VCaP (cell line): ENCODE results near the gene UBN1.

ENCODE experiments used
- H3K27ac ChIP-seq: fragments of 450-650 bp; 2 replicates; pipeline ENCODE4 v1.5.1; 2017
- CTCF ChIP-seq: fragments of 450-650 bp; conservative IDR thresholded peaks from 2 replicates; pipeline ENCODE4 v1.5.1; 2017; ENCODE audit warnings: mild to moderate bottlenecking, moderate library complexity

UBN1 gene

GRCh38 chr16:4880006-4880580 is 32.8 kb downstream of the UBN1 start:
- no peak overlapping the region; the same call in 1 of the 2 replicates for H3K27ac ChIP-seq
- TF ChIP-seq CTCF = no peak

- TF ChIP-seq CTCF = no peak
- peak overlapping the region; percentile 70 for H3K27ac ChIP-seq
These were observed 34.8 kb downstream of the UBN1 start for GRCh38 chr16:4882000-4882632.

GRCh38 chr16:4882633-4883285 is 35.5 kb downstream of the UBN1 start:
- TF ChIP-seq CTCF = no peak
- peak overlapping the region; percentile 70 for H3K27ac ChIP-seq

GRCh38 chr16:4883501-4883900 is 36.2 kb downstream of the UBN1 start:
- TF ChIP-seq CTCF = no peak
- H3K27ac ChIP-seq = peak overlapping the region; percentile 70

- TF ChIP-seq CTCF = no peak
- no peak overlapping the region for H3K27ac ChIP-seq
These were observed 36.9 kb downstream of the UBN1 start for GRCh38 chr16:4884209-4884608.

- no peak for TF ChIP-seq CTCF
- H3K27ac ChIP-seq = no peak overlapping the region
These were observed 37.9 kb downstream of the UBN1 start for GRCh38 chr16:4884972-4885874.

- TF ChIP-seq CTCF = no peak
- no peak overlapping the region for H3K27ac ChIP-seq
These were observed 38.9 kb downstream of the UBN1 start for GRCh38 chr16:4886151-4886550.
